Caco-2 (cell line): ENCODE data around the gene NEDD9. TPM values are rescaled to one million over a fixed set of nuclear protein-coding genes. Genes with fewer than 3 reads are reported as not detected.

Source experiments
- BruUV-seq: library from RNA; stranded (reverse); fragments of 400-500 nt; replicated peaks from 2 replicates; lab custom pipeline; 2021; lab: Mats Ljungman, UMichigan
- CTCF ChIA-PET: fragments of 300-600 bp; sonication (Branson Sonifier 250); formaldehyde crosslinking; loops from one replicate; lab custom pipeline; 2022; ENCODE audit warnings: antibody characterized with exemption; lab: Charles Lee
- POLR2A ChIA-PET: fragments of 300-600 bp; sonication (Branson Sonifier 250); formaldehyde crosslinking; loops from one replicate; lab custom pipeline; 2022; ENCODE audit warnings: antibody characterized with exemption; lab: Charles Lee
- DNase-seq, 2 experiments: peaks; one replicate each; pipeline versions ENCODE4 v3.0.0 to v3.0.0-alpha.2; 2020 to 2022
- H3K27me3 ChIP-seq: replicated peaks from 2 replicates; pipeline ENCODE4 v1.6.0; 2011; ENCODE audit warnings: low read length; ENCODE audit not compliant: control insufficient read depth, insufficient read depth
- H3K36me3 ChIP-seq: 2 replicates; pipeline ENCODE4 v1.5.1; 2011; ENCODE audit warnings: low read length; ENCODE audit not compliant: control insufficient read depth, insufficient read depth
- H3K4me1 ChIP-seq: fragments of 250-450 bp; sonication (Bioruptor Pico); 2 replicates; pipeline ENCODE4 v1.5.1; 2020; ENCODE audit warnings: mild to moderate bottlenecking
- H3K4me3 ChIP-seq: 2 replicates; pipeline ENCODE4 v1.5.1; 2011; ENCODE audit warnings: low read depth, mild to moderate bottlenecking, control low read depth, low read length
- H3K9me3 ChIP-seq: fragments of 250-450 bp; sonication (Bioruptor Pico); 2 replicates; pipeline ENCODE4 v1.5.1; 2020; ENCODE audit warnings: mild to moderate bottlenecking, moderate library complexity
- H3K27ac Mint-ChIP-seq: one replicate; pipeline ENCODE4 v1.8.0; 2022; ENCODE audit warnings: mixed read lengths; ENCODE audit not compliant: unreplicated experiment
- H3K27me3 Mint-ChIP-seq: one replicate; pipeline ENCODE4 v1.8.0; 2022; ENCODE audit warnings: mixed read lengths; ENCODE audit not compliant: insufficient read depth, unreplicated experiment
- H3K36me3 Mint-ChIP-seq: one replicate; pipeline ENCODE4 v1.8.0; 2022; ENCODE audit warnings: mild to moderate bottlenecking, mixed read lengths; ENCODE audit not compliant: insufficient read depth, unreplicated experiment
- H3K4me1 Mint-ChIP-seq: one replicate; pipeline ENCODE4 v1.8.0; 2022; ENCODE audit warnings: low read depth, mixed read lengths; ENCODE audit not compliant: unreplicated experiment
- H3K4me3 Mint-ChIP-seq: one replicate; pipeline ENCODE4 v1.8.0; 2022; ENCODE audit warnings: mild to moderate bottlenecking, moderate library complexity, mixed read lengths; ENCODE audit not compliant: unreplicated experiment
- H3K9me3 Mint-ChIP-seq: one replicate; pipeline ENCODE4 v1.8.0; 2022; ENCODE audit warnings: mixed read lengths; ENCODE audit not compliant: unreplicated experiment
- CTCF ChIP-seq, 2 experiments: fragments of 200-600 bp in 1 of 2; IDR thresholded peaks; 1 replicate in 1 of 2; 2 replicates in 1 of 2; pipeline versions ENCODE4 v1.5.1 to v1.8.0; 2011 to 2022; ENCODE audit warnings: antibody characterized with exemption in 1 of 2, control low read depth in 1 of 2, inconsistent platforms in 1 of 2, low read depth in 1 of 2, low read length in 1 of 2, mild to moderate bottlenecking in 1 of 2, moderate library complexity in 1 of 2; ENCODE audit not compliant: insufficient read depth in 1 of 2, severe bottlenecking in 1 of 2, unreplicated experiment in 1 of 2
- intact Hi-C: fragments of 100-400 bp; cut with micrococcal nuclease; formaldehyde crosslinking; loops from one replicate; pipeline ENCODE4 v1.10.0; 2022; ENCODE audit not compliant: unreplicated experiment
- total RNA-seq: library from RNA; stranded (reverse); gene quantifications from 2 replicates; pipeline ENCODE4 v1.2.3, GENCODE V29; 2022

NEDD9 gene
- total RNA-seq, 1 experiment from 2014 or later, result 36.2 TPM

GRCh38 chr6:11160199-11160598 is 72.3 kb downstream of the NEDD9 start:
- no peak for DNase-seq
- BruUV-seq, result no TSS peak
- intact Hi-C loops, result no loop called here
- H3K4me1 ChIP-seq, result peaks cover 12% of the 10 kb centered on the region
- no peaks in the 10 kb centered on the region for H3K27me3 ChIP-seq
- ChIA-PET CTCF (no interaction called here), POLR2A (no interaction called here)
- H3K36me3 Mint-ChIP-seq, result no peaks in the 10 kb centered on the region
- H3K4me3 ChIP-seq, result no peak overlapping the region
- no peaks in the 10 kb centered on the region for H3K9me3 Mint-ChIP-seq
- no peak overlapping the region for H3K4me3 Mint-ChIP-seq
- no peak for TF ChIP-seq CTCF (IDR thresholded peaks at IDR 0.05; ENCODE audit: insufficient read depth in 1 of 2, low read depth in 1 of 2, low read length in 1 of 2, severe bottlenecking in 1 of 2, unreplicated experiment in 1 of 2)
- H3K36me3 ChIP-seq, result no peaks in the 10 kb centered on the region
- no peaks in the 10 kb centered on the region; the same call in 1 of the 2 replicates for H3K9me3 ChIP-seq
- no peak overlapping the region for H3K27ac Mint-ChIP-seq
- H3K27me3 Mint-ChIP-seq, result no peaks in the 10 kb centered on the region
- peaks cover 19% of the 10 kb centered on the region for H3K4me1 Mint-ChIP-seq

GRCh38 chr6:11155589-11155988 is 76.9 kb downstream of the NEDD9 start:
- no peaks in the 10 kb centered on the region for H3K27me3 ChIP-seq
- no peaks in the 10 kb centered on the region for H3K9me3 Mint-ChIP-seq
- no peak overlapping the region for H3K4me3 Mint-ChIP-seq
- no peaks in the 10 kb centered on the region for H3K4me1 ChIP-seq
- H3K9me3 ChIP-seq, result no peaks in the 10 kb centered on the region; the same call in 1 of the 2 replicates
- H3K27ac Mint-ChIP-seq, result no peak overlapping the region
- TF ChIP-seq CTCF (IDR thresholded peaks at IDR 0.05; ENCODE audit: insufficient read depth in 1 of 2, low read depth in 1 of 2, low read length in 1 of 2, severe bottlenecking in 1 of 2, unreplicated experiment in 1 of 2), result no peak
- no peaks in the 10 kb centered on the region for H3K36me3 ChIP-seq
- no peaks in the 10 kb centered on the region for H3K36me3 Mint-ChIP-seq
- POLR2A ChIA-PET, result no interaction called here
- no peaks in the 10 kb centered on the region for H3K4me1 Mint-ChIP-seq
- intact Hi-C loops, result no loop called here
- BruUV-seq, result no TSS peak
- no peaks in the 10 kb centered on the region for H3K27me3 Mint-ChIP-seq
- DNase-seq, result no peak
- CTCF ChIA-PET, result no interaction called here
- H3K4me3 ChIP-seq, result no peak overlapping the region

- no peak overlapping the region for H3K4me3 Mint-ChIP-seq
- intact Hi-C loops, result no loop called here
- BruUV-seq, result no TSS peak
- H3K9me3 Mint-ChIP-seq, result no peaks in the 10 kb centered on the region
- Histone ChIP-seq H3K9me3 (no peaks in the 10 kb centered on the region; the same call in 1 of the 2 replicates), H3K4me3 (no peak overlapping the region), H3K36me3 (no peaks in the 10 kb centered on the region), H3K4me1 (no peaks in the 10 kb centered on the region), H3K27me3 (no peaks in the 10 kb centered on the region)
- POLR2A ChIA-PET, result no interaction called here
- TF ChIP-seq CTCF (IDR thresholded peaks at IDR 0.05; ENCODE audit: insufficient read depth in 1 of 2, low read depth in 1 of 2, low read length in 1 of 2, severe bottlenecking in 1 of 2, unreplicated experiment in 1 of 2), result no peak
- CTCF ChIA-PET, result no interaction called here
- no peak overlapping the region for H3K27ac Mint-ChIP-seq
- no peaks in the 10 kb centered on the region for H3K4me1 Mint-ChIP-seq
- no peak for DNase-seq
- no peaks in the 10 kb centered on the region for H3K36me3 Mint-ChIP-seq
- no peaks in the 10 kb centered on the region for H3K27me3 Mint-ChIP-seq
Measured at GRCh38 chr6:11153447-11153846, 79.0 kb downstream of the NEDD9 start.
